Endothelial cell (in vitro differentiated cells): ENCODE measurements around the gene KCNH3. TPM values are rescaled to one million over a fixed set of nuclear protein-coding genes. Genes with fewer than 3 reads are reported as not detected.
"Not testable (repeated sequence)": the region's sequence is repeated elsewhere in the genome, so short reads cannot be mapped to it uniquely, and the experiment has no call there.

Experiments used
- DNase-seq: peaks from one replicate; pipeline ENCODE4 v3.0.0; 2021; ENCODE audit warnings: low spot score
- H3K27ac Mint-ChIP-seq: one replicate; pipeline ENCODE4 v1.8.0; 2021; ENCODE audit warnings: mixed read lengths, inconsistent platforms; ENCODE audit not compliant: unreplicated experiment
- H3K27me3 Mint-ChIP-seq: one replicate; pipeline ENCODE4 v1.8.0; 2021; ENCODE audit warnings: mild to moderate bottlenecking, moderate library complexity, mixed read lengths, inconsistent platforms; ENCODE audit not compliant: unreplicated experiment
- H3K36me3 Mint-ChIP-seq: one replicate; pipeline ENCODE4 v1.8.0; 2021; ENCODE audit warnings: mild to moderate bottlenecking, low read depth, mixed read lengths, inconsistent platforms; ENCODE audit not compliant: unreplicated experiment
- H3K4me1 Mint-ChIP-seq: one replicate; pipeline ENCODE4 v1.8.0; 2021; ENCODE audit warnings: mild to moderate bottlenecking, mixed read lengths, inconsistent platforms; ENCODE audit not compliant: unreplicated experiment
- H3K4me3 Mint-ChIP-seq: one replicate; pipeline ENCODE4 v1.8.0; 2021; ENCODE audit warnings: mild to moderate bottlenecking, mixed read lengths, inconsistent platforms; ENCODE audit not compliant: unreplicated experiment
- H3K9me3 Mint-ChIP-seq: one replicate; pipeline ENCODE4 v1.8.0; 2021; ENCODE audit warnings: mixed read lengths, inconsistent platforms; ENCODE audit not compliant: unreplicated experiment
- total RNA-seq: library from RNA; stranded (reverse); fragmentation: NEBNext Ultra II Directional; extraction: Animal tissue kit (Norgen Biotek cat#: 25700); gene quantifications from one replicate; pipeline ENCODE4 v1.2.1, GENCODE V29; 2021; ENCODE audit not compliant: unreplicated experiment
- TF ChIP-seq, protein P1 (sequence below): fragments of 200-600 bp; sonication (generic); IDR thresholded peaks from one replicate; pipeline ENCODE4 v1.5.0; 2021; ENCODE audit warnings: antibody characterized with exemption; ENCODE audit not compliant: unreplicated experiment

Gene KCNH3
- total RNA-seq, 1 donor from 2014 or later = 0.15 TPM

DNA sequence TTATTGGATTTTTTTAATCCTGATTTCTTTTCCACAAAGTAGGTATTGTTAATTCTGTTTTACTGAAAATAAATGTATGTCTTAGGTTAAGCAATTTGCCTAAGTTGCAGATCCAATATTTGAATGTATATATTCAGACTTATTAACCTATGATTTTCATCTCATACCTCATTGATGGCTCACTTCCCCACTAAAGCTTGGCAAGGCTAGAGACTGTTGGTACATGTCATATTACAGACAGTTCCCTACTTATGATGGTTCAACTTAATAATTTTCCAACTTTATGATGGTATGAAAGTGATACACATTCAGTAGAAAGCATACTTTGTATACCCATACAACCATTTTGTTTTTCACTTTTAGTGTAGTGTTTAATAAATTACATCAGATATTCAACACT, 33.2 kb upstream of the KCNH3 start:
- no peak overlapping the region for H3K27ac Mint-ChIP-seq
- H3K4me1 Mint-ChIP-seq = no peaks in the 10 kb centered on the region
- peaks cover 13% of the 10 kb centered on the region for H3K36me3 Mint-ChIP-seq
- peaks cover 1% of the 10 kb centered on the region for H3K27me3 Mint-ChIP-seq
- H3K9me3 Mint-ChIP-seq = no peaks in the 10 kb centered on the region
- no peak for DNase-seq
- no peak overlapping the region for H3K4me3 Mint-ChIP-seq
- TF ChIP-seq, protein P1, sequence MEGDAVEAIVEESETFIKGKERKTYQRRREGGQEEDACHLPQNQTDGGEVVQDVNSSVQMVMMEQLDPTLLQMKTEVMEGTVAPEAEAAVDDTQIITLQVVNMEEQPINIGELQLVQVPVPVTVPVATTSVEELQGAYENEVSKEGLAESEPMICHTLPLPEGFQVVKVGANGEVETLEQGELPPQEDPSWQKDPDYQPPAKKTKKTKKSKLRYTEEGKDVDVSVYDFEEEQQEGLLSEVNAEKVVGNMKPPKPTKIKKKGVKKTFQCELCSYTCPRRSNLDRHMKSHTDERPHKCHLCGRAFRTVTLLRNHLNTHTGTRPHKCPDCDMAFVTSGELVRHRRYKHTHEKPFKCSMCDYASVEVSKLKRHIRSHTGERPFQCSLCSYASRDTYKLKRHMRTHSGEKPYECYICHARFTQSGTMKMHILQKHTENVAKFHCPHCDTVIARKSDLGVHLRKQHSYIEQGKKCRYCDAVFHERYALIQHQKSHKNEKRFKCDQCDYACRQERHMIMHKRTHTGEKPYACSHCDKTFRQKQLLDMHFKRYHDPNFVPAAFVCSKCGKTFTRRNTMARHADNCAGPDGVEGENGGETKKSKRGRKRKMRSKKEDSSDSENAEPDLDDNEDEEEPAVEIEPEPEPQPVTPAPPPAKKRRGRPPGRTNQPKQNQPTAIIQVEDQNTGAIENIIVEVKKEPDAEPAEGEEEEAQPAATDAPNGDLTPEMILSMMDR = no peak

DNA sequence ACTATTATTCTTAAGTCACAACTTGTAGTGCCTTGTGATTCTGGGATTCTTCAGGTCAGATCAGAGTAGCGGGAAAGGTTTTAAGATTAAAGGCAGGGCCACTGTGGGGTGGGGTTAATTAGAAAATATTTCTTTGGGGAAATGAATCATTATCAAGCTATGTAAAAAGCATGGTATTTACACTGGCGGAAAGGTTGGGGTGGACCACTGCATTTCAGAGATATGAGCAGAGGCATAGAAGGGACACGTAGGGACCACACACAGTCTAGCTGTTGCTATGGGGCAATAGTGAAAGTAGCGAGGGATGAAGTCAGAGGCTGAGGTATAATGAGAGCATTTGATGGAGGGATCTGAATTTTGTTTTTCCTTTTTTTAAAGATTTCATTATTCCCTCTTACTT, 31.7 kb upstream of the KCNH3 start:
- H3K36me3 Mint-ChIP-seq = peaks cover 13% of the 10 kb centered on the region
- H3K27ac Mint-ChIP-seq = no peak overlapping the region
- no peaks in the 10 kb centered on the region for H3K9me3 Mint-ChIP-seq
- H3K4me3 Mint-ChIP-seq = no peak overlapping the region
- TF ChIP-seq, protein P1 = no peak
- peaks cover 5% of the 10 kb centered on the region for H3K4me1 Mint-ChIP-seq
- no peak for DNase-seq
- no peaks in the 10 kb centered on the region for H3K27me3 Mint-ChIP-seq

DNA sequence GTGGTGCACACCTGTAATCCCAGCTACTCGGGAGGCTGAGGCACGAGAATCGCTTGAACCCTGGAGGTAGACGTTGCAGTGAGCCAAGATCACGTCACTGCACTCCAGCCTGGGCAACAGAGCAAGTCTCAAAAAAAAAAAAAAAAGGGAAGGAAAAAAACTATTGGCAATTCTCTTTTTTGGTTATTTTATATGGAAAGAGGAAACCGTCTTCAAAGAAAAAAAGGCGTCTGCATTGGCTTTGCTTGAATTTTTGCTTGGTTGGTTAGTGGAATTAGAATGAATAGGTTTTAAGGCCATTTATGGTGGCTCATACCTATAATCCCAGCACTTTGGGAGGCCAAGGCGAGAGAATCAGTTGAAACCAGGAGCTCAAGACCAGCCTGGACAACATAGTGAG, 29.1 kb upstream of the KCNH3 start:
- not testable (repeated sequence) for H3K27ac Mint-ChIP-seq, H3K9me3 Mint-ChIP-seq, DNase-seq, H3K4me1 Mint-ChIP-seq, H3K27me3 Mint-ChIP-seq, H3K36me3 Mint-ChIP-seq, H3K4me3 Mint-ChIP-seq

DNA sequence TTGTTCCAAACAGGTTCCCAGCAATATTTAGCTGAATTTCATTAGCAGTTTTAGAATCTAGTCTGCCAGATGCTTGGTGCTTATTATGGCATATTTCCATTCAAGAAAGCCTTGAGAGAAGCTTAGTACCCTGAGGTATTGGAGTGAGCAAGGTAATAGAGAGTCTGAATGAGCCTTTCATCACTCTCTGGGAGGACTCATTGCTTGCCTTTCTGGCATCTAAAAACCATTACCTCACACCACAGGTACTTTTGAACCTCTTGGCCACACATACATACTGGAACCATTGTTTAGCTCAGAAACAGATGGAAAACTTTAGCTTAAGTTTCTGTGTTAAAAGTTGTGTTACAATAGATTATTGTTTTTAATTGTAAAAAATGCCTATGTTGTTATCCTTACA, 27.4 kb upstream of the KCNH3 start:
- Mint-ChIP-seq H3K27me3 (no peaks in the 10 kb centered on the region), H3K4me1 (peaks cover 5% of the 10 kb centered on the region), H3K9me3 (no peaks in the 10 kb centered on the region), H3K4me3 (no peak overlapping the region), H3K27ac (no peak overlapping the region), H3K36me3 (peaks cover under 1% of the 10 kb centered on the region)
- TF ChIP-seq, protein P1 = no peak
- no peak for DNase-seq

DNA sequence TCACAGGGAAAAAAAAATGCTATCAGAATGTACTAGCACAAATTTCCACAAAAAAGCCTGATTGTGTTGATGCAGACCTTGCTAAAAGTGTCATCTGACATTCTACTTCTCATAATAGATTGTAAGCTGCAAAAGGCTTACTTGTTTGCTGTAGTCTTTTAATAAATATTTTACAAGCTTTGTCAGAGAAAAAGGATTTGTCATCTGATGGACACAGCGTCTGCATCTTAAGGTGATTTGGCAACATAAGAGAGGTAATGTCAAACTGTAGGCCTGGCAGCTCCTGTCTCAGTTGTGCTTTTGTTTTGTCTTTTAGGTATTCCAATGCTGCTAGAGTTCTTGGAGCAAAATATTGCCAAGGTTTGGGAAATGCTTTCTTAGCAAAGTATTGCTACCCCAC, 26.3 kb upstream of the KCNH3 start:
- H3K27ac Mint-ChIP-seq = no peak overlapping the region

More for the DNA sequence above, 26.3 kb upstream of the KCNH3 start:
- Mint-ChIP-seq H3K27me3 (no peaks in the 10 kb centered on the region), H3K36me3 (no peaks in the 10 kb centered on the region), H3K4me3 (no peak overlapping the region), H3K4me1 (peaks cover 5% of the 10 kb centered on the region), H3K9me3 (no peaks in the 10 kb centered on the region)
- DNase-seq = no peak
- TF ChIP-seq, protein P1 = no peak
